Esophagus squamous epithelium (tissue), 5 donors: ENCODE measurements around the gene RNF38. TPM values are rescaled to one million over a fixed set of nuclear protein-coding genes. Genes with fewer than 3 reads are reported as not detected.

Source experiments
- DNase-seq: peaks from one replicate; lab custom pipeline; 2025; lab: John Stamatoyannopoulos, UW
- H3K27ac ChIP-seq, 4 donors: fragments of 200-600 bp; sonication (generic); one replicate each; pipeline ENCODE4 v1.5.1; 2016 to 2019; ENCODE audit warnings: mild to moderate bottlenecking in 1 of 4
- H3K27me3 ChIP-seq, 4 donors: fragments of 200-600 bp; sonication (generic); 1 replicate in 3 of 4; 2 replicates in 1 of 4; pipeline versions ENCODE4 v1.5.1 to v1.6.0; 2017 to 2021; ENCODE audit warnings: antibody characterized with exemption in 1 of 4
- H3K36me3 ChIP-seq, 3 donors: fragments of 200-600 bp; sonication (generic); one replicate each; pipeline ENCODE4 v1.5.1; 2016 to 2019
- H3K4me1 ChIP-seq, 3 donors: fragments of 200-600 bp; sonication (generic); one replicate each; pipeline ENCODE4 v1.5.1; 2017 to 2019
- H3K4me3 ChIP-seq, 4 donors: fragments of 200-600 bp; sonication (generic); 1 replicate in 3 of 4; 2 replicates in 1 of 4; pipeline ENCODE4 v1.5.1; 2016 to 2019; ENCODE audit warnings: mild to moderate bottlenecking in 2 of 4, moderate library complexity in 1 of 4
- H3K9me3 ChIP-seq, 3 donors: fragments of 200-600 bp; sonication (generic); one replicate each; pipeline ENCODE4 v1.5.1; 2016 to 2019
- POLR2A ChIP-seq, 4 donors: fragments of 450-650 bp; IDR thresholded peaks; one replicate each; pipeline ENCODE4 v1.6.1; 2017; ENCODE audit warnings: antibody characterized with exemption in 4 of 4, mild to moderate bottlenecking in 4 of 4, moderate library complexity in 3 of 4
- WGBS, 2 donors: methylation state at CpG; one replicate each; pipeline ENCODE4 v1.1.5; 2018; 5-methylcytosine and 5-hydroxymethylcytosine counted together
- intact Hi-C: fragments of 100-400 bp; cut with DNase I; formaldehyde crosslinking; loops from one replicate; pipeline ENCODE4 v1.15.0; 2022
- total RNA-seq, 4 donors: library from RNA; depleted of rRNA; stranded (reverse); fragments of >200 nt; gene quantifications; one replicate each; pipeline ENCODE4 v1.1.0, GENCODE V29; 2016
- TF ChIP-seq, protein P1 (sequence below), 6 experiments: fragments of 450-650 bp in 4 of 6; fragments of 200-600 bp in 2 of 6; sonication (generic) in 2 of 6; IDR thresholded peaks; one replicate each; pipeline ENCODE4 v1.5.1; 2016 to 2019; ENCODE audit warnings: antibody characterized with exemption in 6 of 6, mild to moderate bottlenecking in 4 of 6, moderate library complexity in 4 of 6
- donor health status: DM: yes; HTN: yes; CAD: no.

RNF38 gene
- total RNA-seq, 4 donors from 2014 or later = 11.1 to 25.9 (median 13.5) TPM

DNA sequence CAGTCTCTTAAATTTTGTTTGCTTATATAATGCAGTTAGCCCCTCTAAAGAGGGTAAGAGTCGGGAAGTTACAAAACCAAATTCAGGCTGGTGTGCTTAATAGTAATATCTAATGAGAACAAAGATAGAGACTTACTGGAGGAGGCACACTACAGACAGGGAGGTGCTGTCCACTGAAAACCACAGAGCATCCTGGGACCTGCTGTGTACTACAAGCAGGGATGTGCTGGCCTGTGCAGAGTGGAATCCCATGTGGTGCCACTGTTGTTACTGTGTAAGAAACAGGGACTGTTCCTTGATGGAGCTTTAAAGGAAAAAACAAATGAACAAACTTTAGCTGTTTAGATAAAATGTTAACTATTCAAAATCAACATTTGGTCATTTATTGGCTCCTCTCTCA lies 42.4 kb downstream of the RNF38 start:
- no peak for DNase-seq
- peaks cover 0 to 99% (median 7%) of the 10 kb centered on the region in 3 donors for H3K36me3 ChIP-seq
- WGBS, 2 donors = 73 to 84% methylated on average over 1 of the region's 1 CpG
- no peak overlapping the region for H3K27ac ChIP-seq
- TF ChIP-seq, protein P1, sequence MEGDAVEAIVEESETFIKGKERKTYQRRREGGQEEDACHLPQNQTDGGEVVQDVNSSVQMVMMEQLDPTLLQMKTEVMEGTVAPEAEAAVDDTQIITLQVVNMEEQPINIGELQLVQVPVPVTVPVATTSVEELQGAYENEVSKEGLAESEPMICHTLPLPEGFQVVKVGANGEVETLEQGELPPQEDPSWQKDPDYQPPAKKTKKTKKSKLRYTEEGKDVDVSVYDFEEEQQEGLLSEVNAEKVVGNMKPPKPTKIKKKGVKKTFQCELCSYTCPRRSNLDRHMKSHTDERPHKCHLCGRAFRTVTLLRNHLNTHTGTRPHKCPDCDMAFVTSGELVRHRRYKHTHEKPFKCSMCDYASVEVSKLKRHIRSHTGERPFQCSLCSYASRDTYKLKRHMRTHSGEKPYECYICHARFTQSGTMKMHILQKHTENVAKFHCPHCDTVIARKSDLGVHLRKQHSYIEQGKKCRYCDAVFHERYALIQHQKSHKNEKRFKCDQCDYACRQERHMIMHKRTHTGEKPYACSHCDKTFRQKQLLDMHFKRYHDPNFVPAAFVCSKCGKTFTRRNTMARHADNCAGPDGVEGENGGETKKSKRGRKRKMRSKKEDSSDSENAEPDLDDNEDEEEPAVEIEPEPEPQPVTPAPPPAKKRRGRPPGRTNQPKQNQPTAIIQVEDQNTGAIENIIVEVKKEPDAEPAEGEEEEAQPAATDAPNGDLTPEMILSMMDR (IDR thresholded peaks at IDR 0.05) = no peak
- TF ChIP-seq POLR2A (IDR thresholded peaks at IDR 0.05) = no peak
- H3K4me1 ChIP-seq = no peaks in the 10 kb centered on the region
- H3K9me3 ChIP-seq = no peaks in the 10 kb centered on the region
- H3K4me3 ChIP-seq = no peak overlapping the region
- no peaks in the 10 kb centered on the region for H3K27me3 ChIP-seq
- intact Hi-C loops = no loop called here

DNA sequence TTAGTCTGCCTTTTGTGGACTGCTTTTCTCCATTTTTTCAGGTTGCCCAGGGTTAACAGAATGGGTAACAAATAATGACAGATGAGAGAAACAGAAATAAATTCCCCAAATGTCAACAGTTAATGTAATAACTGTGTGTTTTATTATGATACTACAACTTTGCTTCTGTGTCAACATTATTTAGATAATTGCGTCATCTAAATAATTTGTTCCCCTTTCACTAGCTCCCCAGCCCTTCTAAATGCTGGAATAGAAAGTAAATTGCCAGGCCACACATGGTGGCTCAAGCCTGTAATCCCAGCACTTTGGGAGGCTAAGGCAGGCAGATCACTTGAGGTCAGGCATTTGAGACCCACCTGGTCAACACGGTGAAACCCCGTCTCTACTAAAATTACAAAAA lies 53.5 kb downstream of the RNF38 start:
- Histone ChIP-seq H3K27me3 (no peaks in the 10 kb centered on the region), H3K27ac (no peak overlapping the region), H3K9me3 (no peaks in the 10 kb centered on the region), H3K4me3 (no peak overlapping the region), H3K36me3 (peaks cover 7 to 100% (median 34%) of the 10 kb centered on the region in 3 donors), H3K4me1 (no peaks in the 10 kb centered on the region)
- no peak for DNase-seq
- TF ChIP-seq, protein P1 (IDR thresholded peaks at IDR 0.05) = no peak
- no peak for TF ChIP-seq POLR2A (IDR thresholded peaks at IDR 0.05)
- 89 to 90% methylated on average over 3 of the region's 3 CpGs for WGBS, 2 donors
- intact Hi-C loops = no loop called here

DNA sequence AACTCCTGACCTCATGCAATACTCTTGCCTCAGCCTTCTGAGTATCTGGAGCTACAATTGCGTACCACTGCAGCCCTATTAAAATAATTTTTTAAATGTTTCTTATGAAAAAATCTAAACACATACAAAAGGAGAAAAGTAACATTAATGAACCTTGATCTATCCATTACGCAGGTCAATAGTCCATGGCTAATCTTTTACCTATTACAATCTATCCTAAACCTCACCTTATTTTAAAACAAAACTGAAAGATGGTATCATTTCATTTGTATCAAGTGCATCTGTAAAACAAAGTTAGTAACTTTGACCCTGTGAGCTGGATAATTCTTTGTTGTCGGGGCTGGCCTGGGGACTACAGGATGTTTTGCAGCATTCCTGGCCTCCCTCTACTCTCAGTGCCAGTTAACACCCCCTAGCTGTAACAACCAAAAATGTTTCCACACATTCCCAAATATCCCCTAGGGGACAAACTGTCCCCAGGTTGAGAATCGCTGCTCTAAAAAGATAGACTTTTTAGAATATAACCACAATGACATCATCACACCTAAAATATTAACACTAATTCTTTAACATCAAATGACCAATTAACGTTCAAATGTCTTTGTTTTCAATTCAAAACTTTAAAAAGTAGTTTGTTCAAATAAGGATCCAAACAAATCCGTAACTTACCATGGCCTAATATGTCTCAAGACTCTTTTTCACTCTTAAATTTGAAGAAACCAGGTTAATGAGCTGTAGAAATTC lies 54.8 kb downstream of the RNF38 start:
- no peak for TF ChIP-seq POLR2A (IDR thresholded peaks at IDR 0.05)
- TF ChIP-seq, protein P1 (IDR thresholded peaks at IDR 0.05) = no peak
- H3K36me3 ChIP-seq = peaks cover 0 to 100% (median 34%) of the 10 kb centered on the region in 3 donors
- H3K9me3 ChIP-seq = no peaks in the 10 kb centered on the region
- intact Hi-C loops = no loop called here
- DNase-seq = no peak
- no peaks in the 10 kb centered on the region for H3K4me1 ChIP-seq
- WGBS, 2 donors = 88 to 89% methylated on average over 6 of the region's 6 CpGs
- no peak overlapping the region for H3K4me3 ChIP-seq
- H3K27me3 ChIP-seq = no peaks in the 10 kb centered on the region
- H3K27ac ChIP-seq = no peak overlapping the region

DNA sequence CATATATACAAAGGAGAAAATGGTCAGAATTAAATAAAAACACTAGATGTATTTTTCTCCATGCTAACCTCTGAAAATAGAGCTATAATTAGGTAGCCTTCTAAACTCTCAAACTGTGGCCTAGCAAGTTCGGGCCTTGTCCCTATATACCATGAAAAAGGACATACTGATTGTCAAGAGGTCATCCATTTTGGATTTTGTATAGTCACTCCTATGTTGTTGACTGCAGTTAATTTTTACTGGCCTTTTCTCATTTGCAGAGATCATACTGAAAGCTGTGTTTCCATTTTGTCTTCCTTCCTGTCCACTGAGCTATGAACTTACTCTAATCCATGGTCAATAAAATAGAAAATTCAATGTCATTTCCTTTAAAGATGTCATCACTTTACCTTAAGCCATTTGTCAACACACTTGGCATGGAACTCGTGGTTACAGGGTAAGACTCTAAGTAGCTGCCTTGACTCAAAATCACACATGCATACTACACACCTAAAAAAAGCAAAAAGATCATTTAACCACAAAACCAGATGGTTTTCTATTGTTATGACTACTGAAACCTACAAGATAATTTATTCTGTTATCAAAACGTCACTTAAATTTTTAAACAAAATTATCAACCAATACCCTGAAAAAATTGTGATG lies 58.0 kb downstream of the RNF38 start:
- DNase-seq = no peak
- no peaks in the 10 kb centered on the region for H3K9me3 ChIP-seq
- peaks cover 0 to 100% (median 28%) of the 10 kb centered on the region in 3 donors for H3K36me3 ChIP-seq
- H3K4me1 ChIP-seq = peaks cover 0 to 13% (median 6%) of the 10 kb centered on the region in 3 donors
- 63 to 69% methylated on average over 3 of the region's 3 CpGs for WGBS, 2 donors
- no peak overlapping the region for H3K4me3 ChIP-seq
- H3K27me3 ChIP-seq = no peaks in the 10 kb centered on the region
- TF ChIP-seq, protein P1 (IDR thresholded peaks at IDR 0.05) = no peak
- TF ChIP-seq POLR2A (IDR thresholded peaks at IDR 0.05) = no peak
- H3K27ac ChIP-seq = no peak overlapping the region
- intact Hi-C loops = no loop called here

DNA sequence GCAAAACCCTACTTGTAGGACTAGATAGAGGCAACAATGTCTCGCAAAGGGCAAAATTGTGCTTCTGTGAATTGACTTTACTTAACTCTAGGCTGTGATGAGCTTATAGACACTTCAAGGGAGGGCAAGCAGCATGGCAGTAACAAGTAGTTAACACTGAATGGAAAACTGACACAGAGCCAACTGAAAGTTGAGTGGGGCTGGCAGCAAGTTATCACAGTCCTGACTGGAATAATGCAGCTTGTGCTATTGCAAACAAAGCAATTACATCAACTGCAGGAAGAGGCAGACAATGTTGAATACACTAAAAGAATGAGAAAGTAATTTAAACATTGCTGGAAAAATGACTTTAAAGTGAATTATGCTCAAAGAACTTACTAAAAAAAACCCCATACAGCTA lies 62.2 kb downstream of the RNF38 start:
- WGBS, 2 donors = 79 to 100% methylated on average over 1 of the region's 1 CpG

More for the DNA sequence above, 62.2 kb downstream of the RNF38 start:
- H3K27me3 ChIP-seq = no peaks in the 10 kb centered on the region
- no peaks in the 10 kb centered on the region for H3K9me3 ChIP-seq
- no peak for DNase-seq
- H3K4me1 ChIP-seq = peaks cover 0 to 15% (median 6%) of the 10 kb centered on the region in 3 donors
- TF ChIP-seq, protein P1 (IDR thresholded peaks at IDR 0.05) = no peak
- TF ChIP-seq POLR2A (IDR thresholded peaks at IDR 0.05) = no peak
- intact Hi-C loops = no loop called here
- peaks cover 0 to 88% (median 18%) of the 10 kb centered on the region in 3 donors for H3K36me3 ChIP-seq
- no peak overlapping the region for H3K4me3 ChIP-seq
- H3K27ac ChIP-seq = no peak overlapping the region
